HEK293 (cell line): ENCODE results near the gene PRSS1.

ENCODE experiments used
- CTCF ChIA-PET: fragments of 350-600 bp; formaldehyde crosslinking; extraction: SDS; loops from one replicate; lab custom pipeline; 2021; ENCODE audit warnings: antibody characterized with exemption; lab: Yijun Ruan, JAX
- POLR2A ChIA-PET: fragments of 300-600 bp; formaldehyde crosslinking; extraction: SDS; loops from one replicate; lab custom pipeline; 2020; ENCODE audit warnings: antibody characterized with exemption, inconsistent platforms; lab: Yijun Ruan, JAX
- H3K27ac ChIP-seq: fragments of 200-500 bp; sonication (Bioruptor generic); 2 replicates; pipeline ENCODE4 v1.5.1; 2014; ENCODE audit warnings: low read depth, low read length, control low read depth, inconsistent platforms; ENCODE audit errors: extremely low read depth
- H3K36me3 ChIP-seq, 2 experiments: fragments of 200-500 bp in 1 of 2; sonication (Bioruptor generic) in 1 of 2; 1 replicate in 1 of 2; 2 replicates in 1 of 2; pipeline ENCODE4 v1.5.1; 2014 to 2017; ENCODE audit warnings: inconsistent platforms in 2 of 2, low read length in 2 of 2; ENCODE audit not compliant: control insufficient read depth in 2 of 2, insufficient read depth in 1 of 2
- H3K4me1 ChIP-seq: fragments of 200-500 bp; sonication (Bioruptor generic); 2 replicates; pipeline ENCODE4 v1.5.1; 2014; ENCODE audit warnings: mild to moderate bottlenecking, low read length, inconsistent platforms; ENCODE audit not compliant: control insufficient read depth, insufficient read depth
- H3K4me3 ChIP-seq: 2 replicates; pipeline ENCODE4 v1.5.1; 2011; ENCODE audit warnings: low read depth, mild to moderate bottlenecking, control low read depth, low read length, moderate library complexity
- H3K9me3 ChIP-seq: fragments of 200-500 bp; sonication (Bioruptor generic); 2 replicates; pipeline ENCODE4 v1.5.1; 2014; ENCODE audit warnings: low read depth, low read length, inconsistent platforms; ENCODE audit not compliant: control insufficient read depth, insufficient read depth
- BCL6B ChIP-seq: fragments of 450-650 bp; formaldehyde crosslinking; IDR thresholded peaks from 2 replicates; pipeline ENCODE4 v1.5.1; 2017; ENCODE audit warnings: missing biosample characterization, missing genetic modification characterization
- GLIS1 ChIP-seq: fragments of 450-650 bp; formaldehyde crosslinking; IDR thresholded peaks from 2 replicates; pipeline ENCODE4 v1.5.1; 2016; ENCODE audit warnings: missing biosample characterization, missing genetic modification characterization
- HOXA7 ChIP-seq: sonication (generic); formaldehyde crosslinking; IDR thresholded peaks from 2 replicates; pipeline ENCODE4 v1.8.1; 2022; ENCODE audit warnings: missing genetic modification reagents, borderline replicate concordance
- WT1 ChIP-seq: fragments of 450-650 bp; formaldehyde crosslinking; IDR thresholded peaks from 2 replicates; pipeline ENCODE4 v1.5.1; 2016; ENCODE audit warnings: missing biosample characterization, missing genetic modification characterization
- ZBTB1 ChIP-seq: fragments of 450-650 bp; formaldehyde crosslinking; IDR thresholded peaks from 2 replicates; pipeline ENCODE4 v1.5.1; 2016; ENCODE audit warnings: missing biosample characterization, missing genetic modification characterization
- ZBTB11 ChIP-seq: fragments of 450-650 bp; formaldehyde crosslinking; conservative IDR thresholded peaks from 2 replicates; pipeline ENCODE4 v1.5.1; 2016; ENCODE audit warnings: low read depth, missing biosample characterization, missing genetic modification characterization
- ZBTB17 ChIP-seq: fragments of 450-650 bp; formaldehyde crosslinking; IDR thresholded peaks from 2 replicates; pipeline ENCODE4 v1.5.1; 2016; ENCODE audit warnings: missing biosample characterization, missing genetic modification characterization
- ZBTB20 ChIP-seq: fragments of 450-650 bp; formaldehyde crosslinking; IDR thresholded peaks from 2 replicates; pipeline ENCODE4 v1.5.1; 2016; ENCODE audit warnings: missing biosample characterization, missing genetic modification characterization
- ZBTB21 ChIP-seq: fragments of 450-650 bp; formaldehyde crosslinking; IDR thresholded peaks from 2 replicates; pipeline ENCODE4 v1.5.1; 2017; ENCODE audit warnings: missing biosample characterization, missing genetic modification characterization
- ZBTB48 ChIP-seq: fragments of 450-650 bp; formaldehyde crosslinking; IDR thresholded peaks from 2 replicates; pipeline ENCODE4 v1.5.1; 2016; ENCODE audit warnings: missing biosample characterization, missing genetic modification characterization
- ZFP3 ChIP-seq: fragments of 450-650 bp; formaldehyde crosslinking; IDR thresholded peaks from 2 replicates; pipeline ENCODE4 v1.5.1; 2016; ENCODE audit warnings: low read depth, missing biosample characterization, missing genetic modification characterization
- ZNF112 ChIP-seq: fragments of 450-650 bp; formaldehyde crosslinking; IDR thresholded peaks from 2 replicates; pipeline ENCODE4 v1.5.0; 2017; ENCODE audit warnings: missing biosample characterization, missing genetic modification characterization
- ZNF416 ChIP-seq: fragments of 450-650 bp; formaldehyde crosslinking; IDR thresholded peaks from 2 replicates; pipeline ENCODE4 v1.5.1; 2016; ENCODE audit warnings: missing biosample characterization, missing genetic modification characterization
- ZNF488 ChIP-seq: fragments of 450-650 bp; formaldehyde crosslinking; IDR thresholded peaks from 2 replicates; pipeline ENCODE4 v1.5.1; 2016; ENCODE audit warnings: missing biosample characterization, missing genetic modification characterization
- ZNF501 ChIP-seq: fragments of 450-650 bp; formaldehyde crosslinking; IDR thresholded peaks from 2 replicates; pipeline ENCODE4 v1.5.1; 2016; ENCODE audit warnings: missing biosample characterization, missing genetic modification characterization
- ZNF521 ChIP-seq: fragments of 450-650 bp; formaldehyde crosslinking; IDR thresholded peaks from 2 replicates; pipeline ENCODE4 v1.5.1; 2017; ENCODE audit warnings: missing biosample characterization, mild to moderate bottlenecking, missing genetic modification characterization
- ZNF529 ChIP-seq: fragments of 450-650 bp; formaldehyde crosslinking; IDR thresholded peaks from 2 replicates; pipeline ENCODE4 v1.5.1; 2017; ENCODE audit warnings: missing genetic modification characterization, missing biosample characterization; ENCODE audit not compliant: insufficient replicate concordance
- ZNF549 ChIP-seq: fragments of 450-650 bp; IDR thresholded peaks from 2 replicates; pipeline ENCODE4 v1.5.1; 2018; ENCODE audit warnings: missing biosample characterization, missing genetic modification characterization, mild to moderate bottlenecking, inconsistent platforms, moderate library complexity
- ZNF560 ChIP-seq: fragments of 450-650 bp; formaldehyde crosslinking; IDR thresholded peaks from 2 replicates; pipeline ENCODE4 v1.5.1; 2017; ENCODE audit warnings: missing biosample characterization, missing genetic modification characterization, borderline replicate concordance
- ZNF561 ChIP-seq: fragments of 450-650 bp; IDR thresholded peaks from 2 replicates; pipeline ENCODE4 v1.5.1; 2018; ENCODE audit warnings: missing biosample characterization, missing genetic modification characterization, borderline replicate concordance
- ZNF596 ChIP-seq: fragments of 450-650 bp; IDR thresholded peaks from 2 replicates; pipeline ENCODE4 v1.5.0; 2018; ENCODE audit warnings: missing biosample characterization, mild to moderate bottlenecking, missing genetic modification characterization, moderate library complexity
- ZNF670 ChIP-seq: fragments of 450-650 bp; formaldehyde crosslinking; IDR thresholded peaks from 2 replicates; pipeline ENCODE4 v1.5.1; 2016; ENCODE audit warnings: missing biosample characterization, missing genetic modification characterization, low read depth
- ZNF747 ChIP-seq: fragments of 450-650 bp; formaldehyde crosslinking; IDR thresholded peaks from 2 replicates; pipeline ENCODE4 v1.5.1; 2016; ENCODE audit warnings: missing biosample characterization, missing genetic modification characterization
- TF ChIP-seq, protein P1 (sequence below): fragments of 450-650 bp; formaldehyde crosslinking; conservative IDR thresholded peaks from 2 replicates; pipeline ENCODE4 v1.5.1; 2016; ENCODE audit warnings: low read depth, missing biosample characterization, missing genetic modification characterization

PRSS1 gene

DNA sequence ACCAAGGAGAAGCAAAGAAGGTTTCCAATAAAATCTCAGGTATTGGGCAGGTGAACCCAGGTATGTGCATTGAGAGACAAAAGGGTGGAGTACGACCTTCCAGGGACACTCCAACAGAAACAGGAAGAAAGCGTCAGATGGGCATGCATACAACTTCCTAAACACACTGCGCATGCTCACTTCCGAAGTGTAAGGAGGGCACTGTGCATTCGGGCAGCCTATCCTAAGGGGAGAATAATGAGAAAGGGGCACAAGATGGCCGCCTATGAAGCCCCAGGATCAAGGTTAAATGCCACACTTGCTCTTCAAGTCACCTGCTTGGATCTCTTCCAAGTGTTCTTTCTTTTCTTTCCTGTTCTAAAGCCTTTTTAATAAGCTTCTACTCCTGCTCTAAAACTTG is 39.4 kb upstream of the PRSS1 start:
- Histone ChIP-seq H3K4me1 (no peaks in the 10 kb centered on the region), H3K27ac (no peak overlapping the region), H3K36me3 (no peaks in the 10 kb centered on the region), H3K4me3 (no peak overlapping the region), H3K9me3 (no peaks in the 10 kb centered on the region)
- TF ChIP-seq WT1 (no peak), HOXA7 (no peak), ZNF596 (no peak), ZFP3 (tag by site-specific recombination) (no peak), BCL6B (no peak), ZNF501 (tag by site-specific recombination) (no peak), ZNF488 (tag by site-specific recombination) (no peak), ZBTB20 (tag by site-specific recombination) (no peak), ZNF529 (tag by site-specific recombination) (no peak), ZNF560 (tag by site-specific recombination) (no peak)
- ChIA-PET CTCF (interaction anchor here (0.6 to 1.6 kb wide), 5 partner anchors 73 to 175 kb away, joined by 3 to 6 read pairs (median 4); no protein-coding TSS in a partner anchor), POLR2A (no interaction called here)

- Histone ChIP-seq H3K9me3 (no peaks in the 10 kb centered on the region), H3K27ac (no peak overlapping the region), H3K4me3 (no peak overlapping the region), H3K36me3 (no peaks in the 10 kb centered on the region), H3K4me1 (no peaks in the 10 kb centered on the region)
- CTCF ChIA-PET = interaction anchor here (0.6 to 4.4 kb wide), 7 partner anchors 9 to 176 kb away, joined by 3 to 66 read pairs (median 7); no protein-coding TSS in a partner anchor
- POLR2A ChIA-PET = no interaction called here
- TF ChIP-seq ZBTB11 (no peak), GLIS1 (tag by site-specific recombination) (no peak), ZBTB48 (tag by site-specific recombination) (no peak), ZNF549 (tag by site-specific recombination) (no peak), ZNF488 (tag by site-specific recombination) (no peak), ZNF416 (tag by site-specific recombination) (no peak), ZNF670 (tag by site-specific recombination) (no peak), ZBTB1 (tag by site-specific recombination) (no peak), ZNF521 (no peak), ZBTB17 (tag by site-specific recombination) (no peak), ZNF112 (tag by site-specific recombination) (no peak), ZNF561 (no peak), ZNF747 (no peak), ZBTB21 (tag by site-specific recombination) (no peak)
- TF ChIP-seq, protein P1, sequence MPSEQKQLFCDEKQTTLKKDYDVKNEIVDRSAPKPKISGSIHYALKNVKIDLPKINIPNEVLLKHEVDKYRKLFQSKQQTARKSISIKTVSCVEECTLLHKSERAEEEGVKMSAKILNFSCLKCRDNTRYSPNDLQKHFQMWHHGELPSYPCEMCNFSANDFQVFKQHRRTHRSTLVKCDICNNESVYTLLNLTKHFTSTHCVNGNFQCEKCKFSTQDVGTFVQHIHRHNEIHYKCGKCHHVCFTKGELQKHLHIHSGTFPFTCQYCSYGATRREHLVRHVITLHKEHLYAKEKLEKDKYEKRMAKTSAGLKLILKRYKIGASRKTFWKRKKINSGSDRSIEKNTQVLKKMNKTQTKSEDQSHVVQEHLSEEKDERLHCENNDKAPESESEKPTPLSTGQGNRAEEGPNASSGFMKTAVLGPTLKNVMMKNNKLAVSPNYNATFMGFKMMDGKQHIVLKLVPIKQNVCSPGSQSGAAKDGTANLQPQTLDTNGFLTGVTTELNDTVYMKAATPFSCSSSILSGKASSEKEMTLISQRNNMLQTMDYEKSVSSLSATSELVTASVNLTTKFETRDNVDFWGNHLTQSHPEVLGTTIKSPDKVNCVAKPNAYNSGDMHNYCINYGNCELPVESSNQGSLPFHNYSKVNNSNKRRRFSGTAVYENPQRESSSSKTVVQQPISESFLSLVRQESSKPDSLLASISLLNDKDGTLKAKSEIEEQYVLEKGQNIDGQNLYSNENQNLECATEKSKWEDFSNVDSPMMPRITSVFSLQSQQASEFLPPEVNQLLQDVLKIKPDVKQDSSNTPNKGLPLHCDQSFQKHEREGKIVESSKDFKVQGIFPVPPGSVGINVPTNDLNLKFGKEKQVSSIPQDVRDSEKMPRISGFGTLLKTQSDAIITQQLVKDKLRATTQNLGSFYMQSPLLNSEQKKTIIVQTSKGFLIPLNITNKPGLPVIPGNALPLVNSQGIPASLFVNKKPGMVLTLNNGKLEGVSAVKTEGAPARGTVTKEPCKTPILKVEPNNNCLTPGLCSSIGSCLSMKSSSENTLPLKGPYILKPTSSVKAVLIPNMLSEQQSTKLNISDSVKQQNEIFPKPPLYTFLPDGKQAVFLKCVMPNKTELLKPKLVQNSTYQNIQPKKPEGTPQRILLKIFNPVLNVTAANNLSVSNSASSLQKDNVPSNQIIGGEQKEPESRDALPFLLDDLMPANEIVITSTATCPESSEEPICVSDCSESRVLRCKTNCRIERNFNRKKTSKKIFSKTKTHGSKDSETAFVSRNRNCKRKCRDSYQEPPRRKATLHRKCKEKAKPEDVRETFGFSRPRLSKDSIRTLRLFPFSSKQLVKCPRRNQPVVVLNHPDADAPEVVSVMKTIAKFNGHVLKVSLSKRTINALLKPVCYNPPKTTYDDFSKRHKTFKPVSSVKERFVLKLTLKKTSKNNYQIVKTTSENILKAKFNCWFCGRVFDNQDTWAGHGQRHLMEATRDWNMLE (tag by site-specific recombination) = no peak
Measured at GRCh38 chr7:142711196-142711595, 38.1 kb upstream of the PRSS1 start.
